BE2C (cell line): ENCODE data around the gene MEG3.

Source experiments
- DNase-seq: peaks from one replicate; pipeline ENCODE4 v3.0.0-alpha.2; 2020
- H3K27me3 ChIP-seq: fragments of 250-450 bp; sonication (Bioruptor Pico); 2 replicates; pipeline ENCODE4 v1.5.1; 2020; ENCODE audit warnings: mild to moderate bottlenecking
- H3K36me3 ChIP-seq: fragments of 250-450 bp; sonication (Bioruptor Pico); 2 replicates; pipeline ENCODE4 v1.5.1; 2020; ENCODE audit warnings: mild to moderate bottlenecking
- H3K4me1 ChIP-seq: fragments of 250-450 bp; sonication (Bioruptor Pico); 2 replicates; pipeline ENCODE4 v1.5.1; 2020
- H3K4me3 ChIP-seq: 2 replicates; pipeline ENCODE4 v1.5.1; 2011; ENCODE audit warnings: low read depth, low read length
- H3K9me3 ChIP-seq: fragments of 250-450 bp; sonication (Bioruptor Pico); 2 replicates; pipeline ENCODE4 v1.5.1; 2020
- CTCF ChIP-seq: IDR thresholded peaks from 2 replicates; pipeline ENCODE4 v1.5.1; 2012; ENCODE audit warnings: mild to moderate bottlenecking, low read depth, low read length

Gene MEG3

GRCh38 chr14:100802179-100802578 is 23.7 kb upstream of the MEG3 start:
- Histone ChIP-seq H3K4me3 (no peak overlapping the region), H3K27me3 (no peaks in the 10 kb centered on the region), H3K9me3 (no peaks in the 10 kb centered on the region), H3K36me3 (no peaks in the 10 kb centered on the region), H3K4me1 (no peaks in the 10 kb centered on the region)
- no peak for TF ChIP-seq CTCF
- DNase-seq = no peak

- Histone ChIP-seq H3K36me3 (no peaks in the 10 kb centered on the region), H3K4me3 (no peak overlapping the region), H3K9me3 (no peaks in the 10 kb centered on the region), H3K4me1 (no peaks in the 10 kb centered on the region), H3K27me3 (no peaks in the 10 kb centered on the region)
- DNase-seq = no peak
- no peak for TF ChIP-seq CTCF
These were observed 23.2 kb upstream of the MEG3 start for GRCh38 chr14:100802766-100803165.

GRCh38 chr14:100803226-100803625 is 22.7 kb upstream of the MEG3 start:
- Histone ChIP-seq H3K4me3 (no peak overlapping the region), H3K4me1 (no peaks in the 10 kb centered on the region), H3K27me3 (no peaks in the 10 kb centered on the region), H3K9me3 (no peaks in the 10 kb centered on the region), H3K36me3 (no peaks in the 10 kb centered on the region)
- DNase-seq = no peak
- TF ChIP-seq CTCF = no peak

- TF ChIP-seq CTCF = no peak
These were observed 22.2 kb upstream of the MEG3 start for GRCh38 chr14:100803676-100804075.

GRCh38 chr14:100804138-100804537 is 21.8 kb upstream of the MEG3 start:
- no peaks in the 10 kb centered on the region for H3K4me1 ChIP-seq
- DNase-seq = no peak
- no peaks in the 10 kb centered on the region for H3K27me3 ChIP-seq
- TF ChIP-seq CTCF = no peak
- no peaks in the 10 kb centered on the region for H3K36me3 ChIP-seq
- H3K9me3 ChIP-seq = no peaks in the 10 kb centered on the region
- no peak overlapping the region for H3K4me3 ChIP-seq

More at GRCh38 chr14:100803676-100804075, 22.2 kb upstream of the MEG3 start:
- no peak for DNase-seq
- Histone ChIP-seq H3K9me3 (no peaks in the 10 kb centered on the region), H3K4me1 (no peaks in the 10 kb centered on the region), H3K4me3 (no peak overlapping the region), H3K27me3 (no peaks in the 10 kb centered on the region), H3K36me3 (no peaks in the 10 kb centered on the region)

GRCh38 chr14:100804558-100805309 is 21.2 kb upstream of the MEG3 start:
- TF ChIP-seq CTCF = no peak
- no peaks in the 10 kb centered on the region for H3K27me3 ChIP-seq

More at GRCh38 chr14:100804558-100805309, 21.2 kb upstream of the MEG3 start:
- no peaks in the 10 kb centered on the region for H3K4me1 ChIP-seq
- H3K36me3 ChIP-seq = no peaks in the 10 kb centered on the region
- no peak for DNase-seq
- H3K4me3 ChIP-seq = no peak overlapping the region
- H3K9me3 ChIP-seq = no peaks in the 10 kb centered on the region
